Measurements from ENCODE around the gene OR51G1.

Gene OR51G1

DNA sequence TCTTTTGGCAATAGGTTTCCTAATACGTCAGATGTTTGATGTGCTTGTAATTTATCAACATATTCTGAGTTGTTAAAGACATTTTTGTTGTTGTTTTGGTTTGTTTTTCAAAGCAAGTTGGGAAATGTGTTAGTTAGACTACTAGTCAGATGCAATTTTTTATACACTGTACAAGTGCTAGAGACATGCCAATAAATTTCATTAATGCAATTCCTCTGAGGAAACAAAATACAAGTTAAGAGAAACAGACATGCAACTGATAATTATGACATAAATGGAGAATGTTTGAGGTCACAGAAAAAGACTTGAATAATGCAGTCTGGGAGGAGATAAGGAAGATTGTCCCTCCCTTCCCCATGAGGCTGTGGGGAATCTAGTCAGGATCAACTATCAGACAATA is 36.5 kb downstream of the OR51G1 start:
- H3K4me1 ChIP-seq (ENCODE audit: low read length), result no peaks in the 10 kb centered on the region
- no peaks in the 10 kb centered on the region for H3K27me3 ChIP-seq (replicated peaks; ENCODE audit: insufficient read depth, low read length)
- H3K9ac ChIP-seq (ENCODE audit: low read length), result no peak overlapping the region
- DNase-seq, result no peak
- H3F3A ChIP-seq (ENCODE audit: insufficient read depth, low read length), result no peaks in the 10 kb centered on the region
- no peak overlapping the region for H3K27ac ChIP-seq (ENCODE audit: low read length)
- H3K79me2 ChIP-seq (ENCODE audit: low read length), result no peaks in the 10 kb centered on the region
- H3K4me2 ChIP-seq (ENCODE audit: low read depth, low read length), result no peak overlapping the region
- no peaks in the 10 kb centered on the region for H3K9me3 ChIP-seq (replicated peaks; ENCODE audit: insufficient read depth, low read length)
- no peaks in the 10 kb centered on the region for H3K9me2 ChIP-seq (replicated peaks; ENCODE audit: insufficient read depth, low read length)
- no peak overlapping the region for H2AFZ ChIP-seq (ENCODE audit: low read length)
- H3K4me3 ChIP-seq (ENCODE audit: low read length), result no peak overlapping the region
- TF ChIP-seq EZH2phosphoT487 (IDR thresholded peaks at IDR 0.05; ENCODE audit: low read length) (no peak), EZH2 (optimal IDR thresholded peaks at IDR 0.05; ENCODE audit: low read depth, low read length) (no peak)
- TF ChIP-seq, protein P1, sequence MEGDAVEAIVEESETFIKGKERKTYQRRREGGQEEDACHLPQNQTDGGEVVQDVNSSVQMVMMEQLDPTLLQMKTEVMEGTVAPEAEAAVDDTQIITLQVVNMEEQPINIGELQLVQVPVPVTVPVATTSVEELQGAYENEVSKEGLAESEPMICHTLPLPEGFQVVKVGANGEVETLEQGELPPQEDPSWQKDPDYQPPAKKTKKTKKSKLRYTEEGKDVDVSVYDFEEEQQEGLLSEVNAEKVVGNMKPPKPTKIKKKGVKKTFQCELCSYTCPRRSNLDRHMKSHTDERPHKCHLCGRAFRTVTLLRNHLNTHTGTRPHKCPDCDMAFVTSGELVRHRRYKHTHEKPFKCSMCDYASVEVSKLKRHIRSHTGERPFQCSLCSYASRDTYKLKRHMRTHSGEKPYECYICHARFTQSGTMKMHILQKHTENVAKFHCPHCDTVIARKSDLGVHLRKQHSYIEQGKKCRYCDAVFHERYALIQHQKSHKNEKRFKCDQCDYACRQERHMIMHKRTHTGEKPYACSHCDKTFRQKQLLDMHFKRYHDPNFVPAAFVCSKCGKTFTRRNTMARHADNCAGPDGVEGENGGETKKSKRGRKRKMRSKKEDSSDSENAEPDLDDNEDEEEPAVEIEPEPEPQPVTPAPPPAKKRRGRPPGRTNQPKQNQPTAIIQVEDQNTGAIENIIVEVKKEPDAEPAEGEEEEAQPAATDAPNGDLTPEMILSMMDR (IDR thresholded peaks at IDR 0.05; ENCODE audit: low read length), result no peak
- no peaks in the 10 kb centered on the region for H4K20me1 ChIP-seq (ENCODE audit: insufficient read depth, low read length)
- H3K36me3 ChIP-seq (replicated peaks; ENCODE audit: insufficient read depth, low read length), result no peaks in the 10 kb centered on the region

DNA sequence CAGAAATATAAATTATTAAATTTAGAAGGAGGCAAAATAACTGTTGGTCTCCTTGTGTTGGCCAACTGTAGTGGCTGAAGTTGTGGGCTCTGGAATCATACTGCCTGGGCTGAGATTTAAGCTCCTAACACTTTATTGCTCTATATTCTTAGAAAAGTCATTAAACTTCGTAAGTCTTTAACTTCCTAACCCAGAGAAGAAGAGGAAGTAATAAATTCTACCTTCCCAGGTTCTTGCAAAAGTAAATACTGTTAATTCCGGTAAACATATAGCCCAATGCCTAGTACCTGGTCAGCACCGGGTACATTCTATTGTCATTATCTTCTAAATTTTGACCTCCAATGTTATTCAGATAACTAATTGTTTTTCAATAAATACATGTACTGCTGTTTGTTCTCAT is 38.0 kb downstream of the OR51G1 start:
- Histone ChIP-seq H4K20me1 (ENCODE audit: insufficient read depth, low read length) (no peaks in the 10 kb centered on the region), H3K4me3 (ENCODE audit: low read length) (no peak overlapping the region), H3F3A (ENCODE audit: insufficient read depth, low read length) (no peaks in the 10 kb centered on the region), H3K27me3 (replicated peaks; ENCODE audit: insufficient read depth, low read length) (no peaks in the 10 kb centered on the region), H3K27ac (ENCODE audit: low read length) (no peak overlapping the region), H3K9ac (ENCODE audit: low read length) (no peak overlapping the region), H3K4me2 (ENCODE audit: low read depth, low read length) (no peak overlapping the region), H3K4me1 (ENCODE audit: low read length) (no peaks in the 10 kb centered on the region), H3K9me2 (replicated peaks; ENCODE audit: insufficient read depth, low read length) (no peaks in the 10 kb centered on the region), H2AFZ (ENCODE audit: low read length) (no peak overlapping the region), H3K9me3 (replicated peaks; ENCODE audit: insufficient read depth, low read length) (no peaks in the 10 kb centered on the region), H3K79me2 (ENCODE audit: low read length) (no peaks in the 10 kb centered on the region), H3K36me3 (replicated peaks; ENCODE audit: insufficient read depth, low read length) (no peaks in the 10 kb centered on the region)
- DNase-seq, result no peak
- TF ChIP-seq EZH2 (optimal IDR thresholded peaks at IDR 0.05; ENCODE audit: low read depth, low read length) (no peak), EZH2phosphoT487 (IDR thresholded peaks at IDR 0.05; ENCODE audit: low read length) (no peak)
- TF ChIP-seq, protein P1 (IDR thresholded peaks at IDR 0.05; ENCODE audit: low read length), result no peak

DNA sequence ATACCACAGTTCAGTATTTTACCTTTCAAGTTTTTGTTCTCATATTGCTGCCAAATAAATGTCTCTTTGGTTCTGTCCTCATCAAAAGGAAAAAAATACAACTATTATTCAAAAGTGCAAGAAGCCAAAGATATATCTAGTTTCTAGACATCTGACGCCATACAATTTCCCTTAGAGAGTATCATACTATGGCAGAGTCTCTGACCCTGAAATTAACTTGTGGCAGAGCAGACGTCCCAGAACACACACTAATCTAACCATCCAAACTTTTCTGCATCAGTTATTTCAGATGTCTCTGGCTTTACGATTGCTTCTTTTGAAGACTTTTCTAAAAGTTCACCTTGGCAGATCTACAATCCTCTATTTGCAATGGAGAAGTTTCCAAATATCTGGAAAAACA is 39.8 kb downstream of the OR51G1 start:
- Histone ChIP-seq H3K27me3 (replicated peaks; ENCODE audit: insufficient read depth, low read length) (no peaks in the 10 kb centered on the region), H3K9ac (ENCODE audit: low read length) (no peak overlapping the region), H3K9me2 (replicated peaks; ENCODE audit: insufficient read depth, low read length) (no peaks in the 10 kb centered on the region), H3K9me3 (replicated peaks; ENCODE audit: insufficient read depth, low read length) (no peaks in the 10 kb centered on the region), H3F3A (ENCODE audit: insufficient read depth, low read length) (no peaks in the 10 kb centered on the region), H3K27ac (ENCODE audit: low read length) (no peak overlapping the region), H2AFZ (ENCODE audit: low read length) (no peak overlapping the region), H3K4me1 (ENCODE audit: low read length) (no peaks in the 10 kb centered on the region), H3K79me2 (ENCODE audit: low read length) (no peaks in the 10 kb centered on the region), H3K4me2 (ENCODE audit: low read depth, low read length) (no peak overlapping the region), H3K36me3 (replicated peaks; ENCODE audit: insufficient read depth, low read length) (no peaks in the 10 kb centered on the region), H4K20me1 (ENCODE audit: insufficient read depth, low read length) (no peaks in the 10 kb centered on the region), H3K4me3 (ENCODE audit: low read length) (no peak overlapping the region)
- TF ChIP-seq, protein P1 (IDR thresholded peaks at IDR 0.05; ENCODE audit: low read length), result no peak
- TF ChIP-seq EZH2 (optimal IDR thresholded peaks at IDR 0.05; ENCODE audit: low read depth, low read length) (no peak), EZH2phosphoT487 (IDR thresholded peaks at IDR 0.05; ENCODE audit: low read length) (no peak)
- DNase-seq, result no peak
